HG02678 (cell line): ENCODE results near the gene NANS.
A peak's percentile ranks its signal among the peaks of the same experiment; 100 is the strongest.
"Not testable (repeated sequence)": the region's sequence is repeated elsewhere in the genome, so short reads cannot be mapped to it uniquely, and the experiment has no call there.

Source experiments
- ATAC-seq: cut with Tn5 transposase; IDR thresholded peaks from one replicate; pipeline ENCODE4 v1.9.1; 2021; ENCODE audit warnings: mild to moderate bottlenecking, moderate library complexity; ENCODE audit not compliant: unreplicated experiment

NANS gene

GRCh38 chr9:98099346-98099745 is 42.8 kb downstream of the NANS start:
- ATAC-seq: no peak

GRCh38 chr9:98099898-98100297 is 43.4 kb downstream of the NANS start:
- no peak for ATAC-seq

GRCh38 chr9:98100456-98100855 is 43.9 kb downstream of the NANS start:
- no peak for ATAC-seq

GRCh38 chr9:98101416-98101815 is 44.9 kb downstream of the NANS start:
- no peak for ATAC-seq

GRCh38 chr9:98101868-98102273 is 45.3 kb downstream of the NANS start:
- ATAC-seq: peak; percentile 100

GRCh38 chr9:98104445-98104881 is 47.9 kb downstream of the NANS start:
- no peak for ATAC-seq

- ATAC-seq: no peak
Measured at GRCh38 chr9:98105006-98105405, 48.5 kb downstream of the NANS start.

GRCh38 chr9:98107926-98108325 is 51.4 kb downstream of the NANS start:
- peak; percentile 17 for ATAC-seq

GRCh38 chr9:98108531-98109031 is 52.0 kb downstream of the NANS start:
- peak; percentile 73 for ATAC-seq

- ATAC-seq: no peak
Measured at GRCh38 chr9:98109052-98109451, 52.5 kb downstream of the NANS start.

GRCh38 chr9:98117097-98117496 is 60.6 kb downstream of the NANS start:
- not testable (repeated sequence) for ATAC-seq

- peak; percentile 42 for ATAC-seq
Measured at GRCh38 chr9:98117984-98118639, 61.6 kb downstream of the NANS start.

- ATAC-seq: peak; percentile 73
Measured at GRCh38 chr9:98118640-98119601, 62.4 kb downstream of the NANS start, which contains the start of gene TRIM14. Gene TRIM14, minus strand, starts transcription at chr9:98119222. Its CDS starts 34 bp downstream, at chr9:98119188.

- ATAC-seq: no peak
Measured at GRCh38 chr9:98120476-98120875, 63.9 kb downstream of the NANS start.

- ATAC-seq: no peak
Measured at GRCh38 chr9:98121058-98121457, 64.5 kb downstream of the NANS start.

- ATAC-seq: not testable (repeated sequence)
Measured at GRCh38 chr9:98124091-98124490, 67.6 kb downstream of the NANS start.

GRCh38 chr9:98124637-98125426 is 68.3 kb downstream of the NANS start:
- no peak for ATAC-seq

GRCh38 chr9:98127226-98127625 is 70.7 kb downstream of the NANS start:
- ATAC-seq: no peak

- no peak for ATAC-seq
Measured at GRCh38 chr9:98128316-98128715, 71.8 kb downstream of the NANS start.

GRCh38 chr9:98129451-98129881 is 72.9 kb downstream of the NANS start:
- no peak for ATAC-seq

- not testable (repeated sequence) for ATAC-seq
Measured at GRCh38 chr9:98130060-98130459, 73.5 kb downstream of the NANS start.
